NCI-H82 treated with DMSO at 0.1 percent for 48 hours (cell line): ENCODE data around the gene TRAPPC13.
"Not testable (repeated sequence)": the region's sequence is repeated elsewhere in the genome, so short reads cannot be mapped to it uniquely, and the experiment has no call there.

Experiments used
- DNase-seq: peaks from one replicate; lab custom pipeline; 2025; ENCODE audit not compliant: unreplicated experiment; lab: John Stamatoyannopoulos, UW

Gene TRAPPC13

GRCh38 chr5:65676056-65676455 lies 51.2 kb downstream of the TRAPPC13 start:
- DNase-seq: not testable (repeated sequence)

GRCh38 chr5:65682148-65682547 lies 57.3 kb downstream of the TRAPPC13 start:
- no peak for DNase-seq

GRCh38 chr5:65693121-65693520 lies 68.3 kb downstream of the TRAPPC13 start:
- no peak for DNase-seq

- DNase-seq: no peak
These were observed 70.4 kb downstream of the TRAPPC13 start for GRCh38 chr5:65695162-65695755.

- DNase-seq: no peak
These were observed 71.1 kb downstream of the TRAPPC13 start for GRCh38 chr5:65695896-65696295.

- no peak for DNase-seq
These were observed 72.1 kb downstream of the TRAPPC13 start for GRCh38 chr5:65696892-65697291.

- no peak for DNase-seq
These were observed 74.5 kb downstream of the TRAPPC13 start for GRCh38 chr5:65699338-65699737.

- no peak for DNase-seq
These were observed 77.2 kb downstream of the TRAPPC13 start for GRCh38 chr5:65702036-65702435.

- no peak for DNase-seq
These were observed 79.9 kb downstream of the TRAPPC13 start for GRCh38 chr5:65704621-65705239.

GRCh38 chr5:65707663-65708062 lies 82.8 kb downstream of the TRAPPC13 start:
- no peak for DNase-seq

- no peak for DNase-seq
These were observed 83.3 kb downstream of the TRAPPC13 start for GRCh38 chr5:65708145-65708544.
